ENCODE measurements around the gene SHISAL1.

DNA sequence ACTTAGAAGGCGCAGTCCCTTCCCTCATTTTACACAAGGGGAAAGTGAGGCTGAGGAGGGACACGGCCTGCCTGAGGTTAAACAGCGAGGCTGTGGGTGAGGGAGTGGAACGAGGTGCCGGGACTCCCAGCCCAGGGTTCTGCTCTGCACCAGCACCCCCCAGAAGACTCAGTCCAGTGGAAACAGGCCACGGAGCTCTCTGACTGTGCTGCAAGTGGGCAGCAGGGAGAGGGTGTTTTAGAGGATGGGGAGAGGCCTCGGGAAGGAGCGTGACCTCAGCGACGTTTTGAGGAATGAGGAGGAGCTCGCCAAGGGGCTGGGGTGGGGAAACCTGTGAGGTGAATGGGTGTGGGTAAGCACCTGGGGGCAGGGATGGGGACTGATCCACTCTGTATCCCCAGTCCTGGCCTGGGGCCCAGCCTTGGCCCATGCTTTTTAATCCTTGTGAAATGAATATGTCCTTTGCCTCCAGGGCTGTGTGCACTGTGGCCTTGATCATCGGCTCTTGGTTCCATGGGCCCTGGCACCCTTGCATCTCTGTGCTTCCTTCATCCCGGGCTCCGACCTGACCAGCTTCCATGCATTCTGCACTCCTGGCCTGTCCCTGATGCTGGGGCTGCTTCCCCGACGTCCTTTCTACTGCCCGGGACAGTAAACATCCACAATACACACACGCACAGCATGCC lies 44.2 kb downstream of the SHISAL1 start:
- TF ChIP-seq, protein P1, sequence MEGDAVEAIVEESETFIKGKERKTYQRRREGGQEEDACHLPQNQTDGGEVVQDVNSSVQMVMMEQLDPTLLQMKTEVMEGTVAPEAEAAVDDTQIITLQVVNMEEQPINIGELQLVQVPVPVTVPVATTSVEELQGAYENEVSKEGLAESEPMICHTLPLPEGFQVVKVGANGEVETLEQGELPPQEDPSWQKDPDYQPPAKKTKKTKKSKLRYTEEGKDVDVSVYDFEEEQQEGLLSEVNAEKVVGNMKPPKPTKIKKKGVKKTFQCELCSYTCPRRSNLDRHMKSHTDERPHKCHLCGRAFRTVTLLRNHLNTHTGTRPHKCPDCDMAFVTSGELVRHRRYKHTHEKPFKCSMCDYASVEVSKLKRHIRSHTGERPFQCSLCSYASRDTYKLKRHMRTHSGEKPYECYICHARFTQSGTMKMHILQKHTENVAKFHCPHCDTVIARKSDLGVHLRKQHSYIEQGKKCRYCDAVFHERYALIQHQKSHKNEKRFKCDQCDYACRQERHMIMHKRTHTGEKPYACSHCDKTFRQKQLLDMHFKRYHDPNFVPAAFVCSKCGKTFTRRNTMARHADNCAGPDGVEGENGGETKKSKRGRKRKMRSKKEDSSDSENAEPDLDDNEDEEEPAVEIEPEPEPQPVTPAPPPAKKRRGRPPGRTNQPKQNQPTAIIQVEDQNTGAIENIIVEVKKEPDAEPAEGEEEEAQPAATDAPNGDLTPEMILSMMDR (IDR thresholded peaks at IDR 0.05; ENCODE audit: low read length) = no peak
- TF ChIP-seq EZH2phosphoT487 (IDR thresholded peaks at IDR 0.05; ENCODE audit: low read length) = no peak
